HFFc6 (cell line): ENCODE results near the gene CTSH. TPM values are rescaled to one million over a fixed set of nuclear protein-coding genes. Genes with fewer than 3 reads are reported as not detected.

ENCODE experiments used
- DNase-seq: peaks from one replicate; pipeline ENCODE4 v3.0.0-alpha.2; 2018
- H3K27ac Mint-ChIP-seq: 2 replicates; pipeline ENCODE4 v1.8.0; 2020; ENCODE audit warnings: mild to moderate bottlenecking, mixed read lengths
- H3K27me3 Mint-ChIP-seq: 2 replicates; pipeline ENCODE4 v1.8.0; 2021; ENCODE audit warnings: mild to moderate bottlenecking, moderate library complexity, mixed read lengths; ENCODE audit not compliant: insufficient read depth
- H3K36me3 Mint-ChIP-seq: 2 replicates; pipeline ENCODE4 v1.8.0; 2021; ENCODE audit warnings: low read depth, mixed read lengths
- H3K4me1 Mint-ChIP-seq: 2 replicates; pipeline ENCODE4 v1.8.0; 2020; ENCODE audit warnings: low read depth, mixed read lengths
- H3K4me3 Mint-ChIP-seq: 2 replicates; pipeline ENCODE4 v1.8.0; 2020; ENCODE audit warnings: mild to moderate bottlenecking, moderate library complexity, mixed read lengths
- H3K9me3 Mint-ChIP-seq: 2 replicates; pipeline ENCODE4 v1.8.0; 2020; ENCODE audit warnings: mild to moderate bottlenecking, mixed read lengths
- CTCF ChIP-seq: fragments of 200-600 bp; sonication (generic); IDR thresholded peaks from 2 replicates; pipeline ENCODE4 v1.5.0; 2021; ENCODE audit warnings: antibody characterized with exemption, mild to moderate bottlenecking
- total RNA-seq, 6 experiments: library from RNA; stranded (reverse); fragmentation: NEBNext Ultra II Directional; extraction: Animal tissue kit (Norgen Biotek cat#: 25700); gene quantifications; 2 replicates in 1 of 6; 3 replicates in 5 of 6; pipeline ENCODE4 v1.2.3, GENCODE V29; 2021

CTSH gene
- total RNA-seq, 6 experiments from 2014 or later, result 0.20 to 0.53 (median 0.38) TPM; not detected in 1

GRCh38 chr15:78946493-78946892 is 1.6 kb upstream of the CTSH start:
- Mint-ChIP-seq H3K4me1 (peaks cover 8% of the 10 kb centered on the region), H3K27ac (no peak overlapping the region), H3K9me3 (no peaks in the 10 kb centered on the region), H3K36me3 (no peaks in the 10 kb centered on the region), H3K4me3 (no peak overlapping the region), H3K27me3 (peaks cover 36% of the 10 kb centered on the region)
- no peak for TF ChIP-seq CTCF
- no peak for DNase-seq

- H3K4me3 Mint-ChIP-seq, result no peak overlapping the region
- TF ChIP-seq CTCF, result no peak
Observed at GRCh38 chr15:78944202-78944625, 632 bp downstream of the CTSH start.

GRCh38 chr15:78943692-78944091 is 1.2 kb downstream of the CTSH start:
- peaks cover 30% of the 10 kb centered on the region for H3K27me3 Mint-ChIP-seq
- H3K36me3 Mint-ChIP-seq, result no peaks in the 10 kb centered on the region
- TF ChIP-seq CTCF, result no peak
- no peaks in the 10 kb centered on the region for H3K9me3 Mint-ChIP-seq
- no peak for DNase-seq
- no peaks in the 10 kb centered on the region for H3K4me1 Mint-ChIP-seq
- no peak overlapping the region for H3K4me3 Mint-ChIP-seq
- no peak overlapping the region for H3K27ac Mint-ChIP-seq

More at GRCh38 chr15:78944202-78944625, 632 bp downstream of the CTSH start:
- DNase-seq, result no peak
- no peaks in the 10 kb centered on the region for H3K9me3 Mint-ChIP-seq
- no peaks in the 10 kb centered on the region for H3K4me1 Mint-ChIP-seq
- H3K27ac Mint-ChIP-seq, result no peak overlapping the region
- no peaks in the 10 kb centered on the region for H3K36me3 Mint-ChIP-seq
- H3K27me3 Mint-ChIP-seq, result peaks cover 29% of the 10 kb centered on the region

- no peaks in the 10 kb centered on the region for H3K9me3 Mint-ChIP-seq
- H3K4me3 Mint-ChIP-seq, result no peak overlapping the region
- H3K27ac Mint-ChIP-seq, result no peak overlapping the region
- H3K27me3 Mint-ChIP-seq, result peaks cover 35% of the 10 kb centered on the region
- H3K4me1 Mint-ChIP-seq, result no peaks in the 10 kb centered on the region
- no peak for DNase-seq
- no peaks in the 10 kb centered on the region for H3K36me3 Mint-ChIP-seq
- TF ChIP-seq CTCF, result no peak
Observed at GRCh38 chr15:78942741-78943140, 2.1 kb downstream of the CTSH start.

GRCh38 chr15:78938658-78939488 is 6.0 kb downstream of the CTSH start:
- TF ChIP-seq CTCF, result no peak
- Mint-ChIP-seq H3K27me3 (peaks cover 28% of the 10 kb centered on the region), H3K36me3 (no peaks in the 10 kb centered on the region), H3K27ac (no peak overlapping the region), H3K9me3 (no peaks in the 10 kb centered on the region), H3K4me1 (no peaks in the 10 kb centered on the region), H3K4me3 (no peak overlapping the region)
- no peak for DNase-seq
